Anterior cingulate cortex (tissue), 58 donors: ENCODE measurements around the gene LCNL1.
A peak's percentile ranks its signal among the peaks of the same experiment; 100 is the strongest.

ENCODE experiments used
- DNase-seq, 58 donors: peaks; one replicate each; lab custom pipeline; 2025; lab: John Stamatoyannopoulos, UW

LCNL1 gene

DNA sequence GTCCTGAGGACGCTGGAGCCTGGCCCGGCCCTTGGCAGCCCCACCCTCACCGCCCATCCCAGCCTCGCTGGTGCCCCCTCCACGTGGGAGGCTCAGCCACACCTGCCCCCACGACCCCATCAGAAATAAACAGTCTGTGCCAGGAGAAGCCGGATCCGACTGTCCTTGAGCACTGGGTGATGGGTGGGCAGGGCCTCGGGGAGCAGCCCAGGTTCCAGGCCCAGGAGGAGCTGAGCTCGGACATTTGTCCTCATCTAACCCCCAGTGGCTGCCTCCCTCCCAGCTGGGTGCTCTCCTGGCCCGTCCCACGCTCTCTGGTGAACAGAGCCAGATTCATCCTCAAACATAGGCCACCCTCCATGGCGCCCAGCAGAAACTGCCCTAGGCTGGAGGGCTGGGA, 10.1 kb upstream of the LCNL1 start:
- no peak for DNase-seq

DNA sequence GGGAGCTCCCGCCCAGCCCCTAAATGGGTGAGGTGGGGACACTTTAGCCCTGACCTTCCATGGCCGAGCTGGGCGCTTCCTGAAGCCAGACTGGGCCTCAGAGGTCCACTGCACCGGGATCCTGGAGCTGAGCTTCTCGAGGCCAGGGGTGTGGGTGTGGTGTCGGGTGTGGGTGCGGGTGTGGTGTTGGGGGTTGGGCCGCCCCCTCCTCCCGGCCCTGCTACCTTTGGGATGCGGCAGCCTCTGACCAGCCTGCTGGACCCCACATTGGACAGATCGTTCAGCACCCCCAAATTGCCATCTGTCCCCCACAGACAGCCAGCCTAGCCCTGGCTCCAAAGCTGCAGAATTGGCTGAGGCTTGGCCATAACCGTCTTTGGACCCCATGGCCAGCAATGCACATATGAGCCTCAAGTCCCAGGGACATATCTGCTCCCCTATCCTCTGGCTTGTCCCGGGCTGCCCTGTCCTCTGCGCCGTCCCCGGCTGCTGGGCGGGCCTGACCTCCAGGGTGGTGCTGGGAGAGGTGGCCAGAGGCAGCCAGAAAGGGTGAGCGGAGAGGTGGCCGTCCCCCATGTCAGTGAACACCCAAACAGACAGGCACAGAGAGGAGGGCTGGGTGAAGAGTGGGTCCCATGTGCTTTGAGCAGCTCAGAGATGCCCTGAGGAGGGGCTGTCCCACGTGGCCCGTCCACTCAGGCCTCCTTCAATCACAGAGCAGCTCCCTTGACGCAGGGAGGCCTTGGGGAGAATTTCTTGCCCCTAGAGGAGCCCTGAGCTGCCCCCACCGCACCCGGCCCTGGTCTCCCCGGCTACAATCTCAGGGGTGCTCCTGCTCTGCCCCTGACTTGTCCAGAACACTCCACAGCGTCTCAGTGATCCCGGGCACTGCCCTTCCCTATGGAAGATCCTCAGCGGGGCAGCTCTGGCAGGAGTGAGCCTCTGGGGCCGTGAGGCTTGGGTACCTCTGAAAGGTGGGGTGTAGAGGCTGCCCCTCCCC, 8.9 kb upstream of the LCNL1 start:
- no peak for DNase-seq

DNA sequence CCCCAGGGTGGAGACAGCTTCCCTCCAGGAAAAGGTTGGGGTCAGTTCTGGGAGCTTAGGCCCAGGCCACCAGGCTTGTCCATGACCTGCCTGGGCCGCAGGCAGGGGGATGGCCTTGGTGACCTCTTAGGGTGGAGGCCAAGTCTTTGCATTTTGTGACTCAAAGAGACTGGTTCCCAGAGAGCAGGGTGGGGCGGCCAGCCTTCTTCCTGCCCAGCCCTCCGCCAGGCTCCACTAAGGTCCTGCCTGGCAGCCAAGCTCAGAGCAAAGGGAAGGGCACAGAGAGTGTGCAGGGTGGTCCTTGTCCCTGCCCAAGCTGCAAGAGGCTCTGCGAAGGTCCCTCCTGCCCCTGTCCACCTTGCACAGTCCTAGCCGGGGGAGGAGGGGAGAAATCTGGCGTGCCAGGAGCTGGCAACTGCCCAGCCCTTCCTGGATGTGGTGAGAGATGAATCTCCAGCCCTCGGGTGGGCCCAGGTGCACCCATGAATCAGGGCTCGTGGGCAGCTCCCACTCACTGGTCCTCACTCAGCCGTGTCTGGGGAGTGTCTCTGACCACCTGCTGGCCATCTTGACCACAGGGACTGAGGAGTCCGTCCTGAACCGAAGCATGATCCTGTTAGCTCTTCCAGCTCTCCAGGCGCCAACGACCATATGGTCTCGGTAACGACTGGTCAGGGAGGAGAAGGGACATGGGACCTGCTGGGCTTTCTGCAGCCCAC, 7.8 kb upstream of the LCNL1 start:
- no peak for DNase-seq

DNA sequence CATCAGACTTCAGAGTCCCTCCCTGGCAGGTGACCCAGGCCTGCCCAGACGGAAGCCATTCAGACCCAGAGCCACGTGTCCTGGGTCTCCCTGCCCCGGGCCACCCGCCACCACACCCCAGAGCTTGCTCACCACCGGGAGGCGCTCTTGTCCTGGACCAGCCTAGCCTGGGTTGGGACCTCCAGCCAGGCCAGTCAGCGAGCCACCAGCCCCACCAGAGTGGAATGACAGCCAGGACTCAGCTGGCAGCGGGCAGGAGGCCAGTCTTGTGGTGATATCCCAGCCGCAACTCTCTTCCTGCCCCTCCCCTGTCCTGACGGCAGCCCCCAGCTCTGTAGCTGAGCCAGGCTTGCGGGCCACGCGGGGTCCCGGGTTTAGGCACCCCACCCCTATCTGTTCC, 7.1 kb upstream of the LCNL1 start:
- DNase-seq = peak in 51 of 58 donors; percentile 20 to 90 (median 69)

DNA sequence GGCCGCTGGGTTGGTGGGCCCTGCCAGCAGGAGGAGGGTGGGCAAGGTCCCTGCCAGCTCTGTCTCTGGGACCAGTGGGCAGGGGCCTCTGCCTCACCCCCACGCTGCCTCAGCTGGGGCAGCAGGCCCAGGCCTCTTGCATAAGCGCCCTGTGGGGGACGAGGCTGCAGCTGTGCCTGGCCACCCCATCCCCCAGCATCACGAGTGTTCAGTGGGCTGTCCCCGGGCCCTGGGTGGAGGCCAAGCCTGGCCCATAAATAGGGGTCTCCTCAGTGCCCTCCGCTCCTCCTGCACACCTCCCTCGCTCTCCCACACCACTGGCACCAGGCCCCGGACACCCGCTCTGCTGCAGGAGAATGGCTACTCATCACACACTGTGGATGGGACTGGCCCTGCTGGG, 5.6 kb upstream of the LCNL1 start, which contains the start of gene PTGDS:
PTGDS (plus strand) TSS at position 282 of the 400 bp plus-strand sequence; CDS start at position 357, 75 bp downstream.
- peak in 57 of 58 donors; percentile 66 to 98 (median 92) for DNase-seq

DNA sequence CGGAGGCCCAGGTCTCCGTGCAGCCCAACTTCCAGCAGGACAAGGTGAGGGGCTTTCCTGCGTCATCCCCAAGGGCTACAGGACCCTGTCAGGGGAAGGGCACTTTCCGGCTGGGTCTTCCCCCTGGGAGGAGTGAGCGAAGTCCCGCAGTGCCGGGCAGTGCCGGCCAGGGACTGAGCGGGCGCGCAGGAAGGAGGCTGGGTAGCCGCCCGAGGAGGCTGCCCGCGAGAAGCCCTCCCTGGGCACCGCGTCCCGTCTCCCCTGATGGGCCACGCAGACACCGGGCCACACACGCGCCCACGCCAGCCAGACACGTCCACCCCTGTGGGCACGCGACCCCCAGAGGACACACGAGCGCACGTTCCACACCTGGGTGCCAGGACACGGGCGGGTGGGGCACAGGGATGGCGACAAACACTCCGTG, 5.1 kb upstream of the LCNL1 start:
- DNase-seq = peak in 4 of 58 donors; percentile 53 to 76 (median 66)

DNA sequence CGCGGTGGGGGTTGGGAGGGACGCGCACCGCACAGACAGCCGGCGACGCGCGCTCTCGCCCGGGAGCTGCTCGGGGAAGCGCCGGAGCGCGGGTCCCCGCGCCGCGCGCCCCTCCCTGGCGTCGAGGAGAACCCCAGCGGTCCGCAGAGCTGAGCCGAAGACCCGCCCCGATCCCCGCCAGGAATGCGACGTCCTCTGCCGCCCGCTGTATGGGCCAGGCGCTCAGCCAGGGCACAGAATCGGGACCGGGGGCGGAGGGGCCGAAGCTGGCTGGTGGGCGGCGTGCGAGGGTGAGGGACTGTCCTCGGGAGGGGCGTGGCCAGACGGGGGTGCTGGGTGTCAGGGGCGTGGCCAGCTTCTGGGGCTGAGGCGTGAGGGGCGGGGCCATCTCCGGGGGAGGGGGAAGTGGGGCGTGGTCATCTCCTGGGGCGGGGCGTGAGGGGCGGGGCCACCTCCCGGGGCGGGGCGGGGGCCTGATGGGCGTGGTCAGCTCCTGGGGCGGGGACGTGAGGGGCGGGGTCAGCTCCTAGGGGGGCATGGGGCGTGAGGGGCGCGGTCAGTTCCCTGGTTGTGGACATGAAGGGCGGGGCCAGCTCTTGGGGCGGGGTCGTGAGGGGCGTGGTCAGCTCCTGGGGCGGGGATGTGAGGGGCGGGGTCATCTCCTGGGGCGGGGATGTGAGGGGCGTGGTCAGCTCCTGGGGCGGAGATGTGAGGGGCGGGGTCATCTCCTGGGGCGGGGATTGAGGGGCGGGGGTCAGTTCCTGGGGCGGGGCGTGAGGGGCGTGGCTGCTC, 4.5 kb upstream of the LCNL1 start:
- DNase-seq = peak in 57 of 58 donors; percentile 40 to 100 (median 90)

DNA sequence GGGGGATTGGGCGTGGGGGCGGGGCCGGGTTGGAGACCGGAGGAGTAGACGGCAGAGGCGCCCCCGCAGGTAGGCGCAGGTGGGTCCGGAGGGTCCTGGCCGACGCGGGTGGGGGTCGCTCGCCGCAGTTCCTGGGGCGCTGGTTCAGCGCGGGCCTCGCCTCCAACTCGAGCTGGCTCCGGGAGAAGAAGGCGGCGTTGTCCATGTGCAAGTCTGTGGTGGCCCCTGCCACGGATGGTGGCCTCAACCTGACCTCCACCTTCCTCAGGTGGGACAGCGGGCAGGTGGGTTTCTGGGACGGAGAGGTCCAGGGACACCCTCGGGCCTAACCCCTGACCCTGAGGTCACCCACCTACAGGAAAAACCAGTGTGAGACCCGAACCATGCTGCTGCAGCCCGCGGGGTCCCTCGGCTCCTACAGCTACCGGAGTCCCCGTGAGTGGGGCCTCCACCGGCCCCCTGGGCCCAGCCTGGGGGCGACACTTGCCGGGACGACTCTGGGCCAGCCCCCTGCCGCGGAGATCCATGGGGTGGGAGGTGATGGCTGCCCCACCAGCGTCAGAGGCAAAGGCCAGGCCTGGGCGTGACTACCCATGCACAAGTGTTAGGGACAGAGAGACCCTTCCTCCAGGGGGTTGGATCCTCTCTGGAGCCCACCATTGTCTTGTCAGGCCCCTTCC, 3.8 kb upstream of the LCNL1 start:
- peak in 2 of 58 donors; percentile 66 to 72 for DNase-seq

DNA sequence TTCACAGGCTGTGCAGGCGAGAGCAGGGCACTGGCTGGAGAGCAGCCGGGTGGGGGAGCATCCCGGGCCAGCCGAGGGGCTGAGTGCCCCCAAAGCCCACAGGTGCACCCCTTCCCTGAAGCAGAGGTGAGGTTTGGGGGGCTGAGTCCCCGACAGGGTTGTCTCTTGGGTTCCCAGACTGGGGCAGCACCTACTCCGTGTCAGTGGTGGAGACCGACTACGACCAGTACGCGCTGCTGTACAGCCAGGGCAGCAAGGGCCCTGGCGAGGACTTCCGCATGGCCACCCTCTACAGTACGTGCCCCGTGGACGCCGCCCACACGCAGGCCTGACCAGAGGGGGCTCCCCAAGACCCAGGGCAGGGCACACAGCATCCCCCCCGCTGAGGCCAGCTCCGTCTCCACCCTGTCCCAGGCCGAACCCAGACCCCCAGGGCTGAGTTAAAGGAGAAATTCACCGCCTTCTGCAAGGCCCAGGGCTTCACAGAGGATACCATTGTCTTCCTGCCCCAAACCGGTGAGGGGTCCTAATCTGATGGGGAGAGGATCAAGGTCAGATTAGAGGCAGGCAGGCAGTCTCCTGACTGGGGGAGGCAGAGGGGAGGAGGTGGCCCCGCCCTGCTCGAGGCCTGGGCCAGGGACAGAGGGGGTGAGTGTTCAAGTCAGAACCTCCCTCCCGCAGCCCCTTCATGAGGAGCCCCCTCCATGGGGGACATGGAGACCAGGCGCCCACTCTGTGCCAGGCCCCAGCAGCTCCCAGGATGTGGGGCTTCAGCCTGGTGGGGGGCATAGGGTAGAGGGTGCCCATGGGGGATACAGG, 2.8 kb upstream of the LCNL1 start:
- DNase-seq = peak in 5 of 58 donors; percentile 23 to 58 (median 37)

DNA sequence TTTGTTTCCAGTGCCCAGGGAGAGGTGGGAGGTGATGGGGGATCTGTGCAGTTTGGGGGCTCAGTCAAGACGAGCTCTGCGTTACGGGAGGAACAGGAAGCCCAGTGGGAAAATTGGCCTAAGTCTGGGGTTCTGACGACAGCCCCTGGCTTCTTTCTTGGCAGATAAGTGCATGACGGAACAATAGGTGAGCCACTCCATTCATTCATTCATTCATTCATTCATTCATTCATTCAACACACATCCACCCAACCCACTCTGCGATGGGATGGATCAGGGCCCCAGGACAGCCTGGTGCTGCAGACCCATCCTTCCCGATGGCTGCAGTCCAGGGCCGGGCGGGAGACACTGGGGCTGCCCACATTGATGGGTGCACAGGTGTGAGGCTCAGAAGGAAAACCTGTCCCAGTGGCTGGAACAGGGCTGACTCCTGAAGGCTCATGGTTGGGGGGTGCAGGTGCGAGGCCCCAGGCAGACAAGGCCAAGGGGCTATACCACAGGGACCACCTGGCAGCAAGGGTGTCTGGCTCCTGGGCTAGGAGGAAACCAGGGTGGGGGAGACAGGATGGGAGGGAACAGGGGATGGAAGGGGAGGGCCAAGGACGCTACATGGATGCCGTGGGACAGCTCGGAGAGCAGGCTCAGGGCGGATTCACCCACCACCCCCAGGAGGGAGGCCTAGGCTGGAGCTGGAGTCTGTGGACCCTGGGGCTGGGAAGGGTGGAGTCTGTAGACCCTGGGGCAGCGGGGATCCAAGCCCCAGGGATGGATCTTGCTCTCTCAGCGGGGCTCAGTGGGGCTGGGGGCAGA, 1.9 kb upstream of the LCNL1 start:
- peak in 7 of 58 donors; percentile 51 to 74 (median 69) for DNase-seq

DNA sequence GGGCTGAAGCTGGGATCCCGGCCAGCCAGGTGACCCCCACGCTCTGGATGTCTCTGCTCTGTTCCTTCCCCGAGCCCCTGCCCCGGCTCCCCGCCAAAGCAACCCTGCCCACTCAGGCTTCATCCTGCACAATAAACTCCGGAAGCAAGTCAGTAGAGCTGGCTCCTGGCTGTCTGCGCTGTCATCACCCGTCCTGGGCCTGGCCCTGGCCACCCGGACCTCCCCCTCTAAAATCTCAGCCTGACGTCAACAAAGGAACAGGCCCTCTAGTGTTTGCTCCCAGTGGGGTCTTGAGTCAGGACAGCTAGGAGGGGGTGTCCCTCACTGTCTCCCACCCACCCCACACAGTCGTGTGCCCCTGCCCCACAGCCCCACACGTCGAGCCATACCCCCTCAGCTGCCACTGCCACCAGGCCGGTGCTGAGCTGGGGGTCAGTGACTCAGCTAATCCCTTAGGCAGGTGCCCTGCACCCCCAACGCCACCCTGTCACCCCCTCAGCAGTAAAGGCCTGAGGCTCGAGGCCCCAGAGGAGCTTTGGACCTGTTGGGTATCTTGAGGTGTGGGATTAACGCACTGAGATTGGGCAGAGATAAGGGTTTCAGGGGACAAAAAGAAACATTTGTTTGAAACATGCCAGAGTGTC, 1.1 kb upstream of the LCNL1 start:
- DNase-seq = peak in 45 of 58 donors; percentile 24 to 85 (median 68)

DNA sequence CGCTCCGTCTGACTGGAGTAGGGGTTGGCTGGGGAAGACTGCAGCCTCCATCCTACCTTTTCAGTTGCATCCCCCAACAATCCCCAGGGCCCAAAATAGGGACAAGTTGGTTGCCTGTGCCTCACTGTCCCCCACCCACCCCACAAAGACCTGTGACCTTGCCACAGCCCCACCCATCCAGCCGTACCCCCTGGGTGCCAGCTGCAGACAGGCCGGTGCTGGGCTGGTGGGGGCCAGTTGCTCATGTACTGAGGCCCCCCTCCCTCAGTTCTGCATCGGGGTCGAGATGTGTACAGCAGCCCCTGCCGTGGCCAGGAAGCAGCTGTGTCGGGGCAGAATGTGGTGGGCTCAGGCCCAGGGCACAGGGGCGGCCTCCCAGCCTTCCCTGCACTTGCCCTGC, 374 bp downstream of the LCNL1 start:
- DNase-seq = peak in 11 of 58 donors; percentile 46 to 84 (median 66)

DNA sequence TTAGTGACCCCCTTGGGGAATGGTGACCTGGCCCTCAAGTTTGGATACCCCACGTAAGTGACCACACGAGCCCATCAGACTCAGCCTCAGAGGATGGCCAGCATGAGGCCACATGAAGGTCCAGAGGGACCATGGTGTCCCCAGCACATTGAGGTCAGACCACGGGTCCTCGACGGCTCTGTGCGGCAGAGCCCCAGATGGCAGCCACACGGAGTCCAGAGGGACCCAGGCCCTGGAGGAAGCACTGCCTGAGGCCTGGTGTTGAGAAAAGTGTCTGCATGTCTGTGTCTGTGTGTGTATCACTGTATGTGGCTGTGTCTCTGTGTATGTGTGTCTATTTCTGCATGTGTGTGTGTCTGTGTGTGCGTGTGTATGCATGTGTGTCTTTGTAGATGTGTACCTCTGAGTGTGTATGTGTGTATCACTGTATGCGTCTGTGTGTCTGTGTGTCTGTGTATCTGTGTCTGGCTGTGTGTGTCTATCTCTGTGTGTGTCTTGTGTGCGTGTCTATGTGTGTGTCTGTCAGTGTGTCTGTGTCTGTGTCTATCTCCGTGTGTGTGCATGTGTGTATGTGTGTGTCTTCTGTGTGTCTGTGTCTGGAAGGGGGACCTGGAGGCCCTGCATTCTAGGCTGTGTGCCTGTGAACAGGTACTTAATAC, 992 bp downstream of the LCNL1 start:
- peak in 2 of 58 donors; percentile 19 to 66 for DNase-seq

DNA sequence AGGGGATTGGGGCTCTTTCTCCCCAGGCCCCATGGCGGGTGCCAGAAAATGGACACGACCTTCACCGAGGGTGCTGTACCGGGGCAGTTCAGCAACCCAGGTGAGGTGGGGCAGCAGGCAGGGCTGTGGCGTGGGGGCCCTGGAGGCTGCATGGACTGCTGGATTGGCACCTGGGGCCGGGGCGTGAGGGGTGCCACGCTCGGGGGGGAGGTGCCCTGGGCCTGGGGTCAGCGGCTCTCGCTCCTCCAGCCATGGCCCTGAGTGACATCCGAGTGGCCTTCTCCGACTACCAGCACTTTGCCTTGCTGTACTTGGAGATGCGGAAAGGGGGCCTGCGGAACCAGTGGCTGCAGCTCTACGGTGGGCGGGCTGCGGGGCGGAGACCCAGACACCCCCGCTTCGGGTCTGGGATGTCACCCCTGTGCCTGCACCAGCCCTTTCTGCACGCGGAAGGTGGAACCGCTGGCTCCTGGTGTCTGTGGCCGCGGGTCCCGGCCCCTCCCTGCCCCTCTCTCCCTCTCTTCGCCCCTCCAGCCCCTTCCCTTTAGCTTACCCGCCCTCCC, 1.8 kb downstream of the LCNL1 start:
- peak in 1 of 58 donors; percentile 71 for DNase-seq

DNA sequence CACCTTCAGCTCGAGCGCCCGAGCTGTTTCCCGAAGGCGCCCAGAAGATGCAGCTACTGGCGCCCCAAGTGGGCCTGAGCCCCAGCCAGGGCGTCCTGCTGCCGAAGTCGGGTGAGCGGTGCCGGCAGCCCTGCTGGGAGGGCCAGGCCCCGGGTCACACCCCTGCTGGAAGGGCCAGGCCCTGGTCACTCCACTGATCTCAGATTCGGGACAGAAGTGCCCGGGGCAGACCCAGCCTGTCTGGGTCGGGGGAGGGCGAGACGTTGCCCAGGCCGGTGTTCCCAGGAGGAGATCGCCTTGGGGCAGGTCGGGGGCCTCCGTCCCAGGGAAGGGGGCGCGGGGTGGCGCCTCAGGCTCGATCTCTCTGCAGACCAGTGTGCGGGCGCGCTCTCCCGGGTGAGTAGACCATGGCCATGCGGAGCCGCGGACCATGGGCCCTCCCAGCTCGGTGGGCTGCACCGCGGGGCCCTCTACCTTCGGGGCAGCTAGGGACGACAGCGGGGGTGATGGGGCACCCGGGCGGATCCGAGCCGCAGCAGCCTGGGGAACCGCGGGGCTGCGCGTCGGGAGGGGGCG, 2.3 kb downstream of the LCNL1 start:
- DNase-seq = peak in 2 of 58 donors; percentile 23 to 52

DNA sequence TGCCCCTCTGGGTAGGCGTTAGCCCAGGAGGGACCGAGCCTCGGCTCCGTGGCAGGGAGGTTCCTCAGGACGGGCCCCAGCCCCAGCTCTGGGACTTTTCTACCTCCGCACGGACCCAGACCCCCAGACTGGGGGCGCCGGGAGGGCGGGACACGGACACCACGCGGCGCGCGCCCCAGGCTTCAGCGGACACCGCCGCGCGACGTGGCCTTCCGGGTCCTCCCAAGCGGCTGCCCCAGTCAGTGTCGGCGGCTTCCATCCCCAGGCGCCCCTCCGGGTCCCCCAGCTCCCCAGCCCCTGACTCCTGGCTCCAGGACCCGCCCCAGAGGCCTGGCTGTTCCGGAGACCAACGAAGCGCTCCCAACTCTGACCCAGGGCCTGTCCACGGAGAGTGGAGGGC, 3.1 kb downstream of the LCNL1 start:
- DNase-seq = no peak
